ENCODE measurements around the gene HNRNPL.
"Not testable (repeated sequence)": the region's sequence is repeated elsewhere in the genome, so short reads cannot be mapped to it uniquely, and the experiment has no call there.

HNRNPL gene

GRCh38 chr19:38869836-38870607, 20.2 kb upstream of the HNRNPL start:
- peak; percentile 49 for DNase-seq (ENCODE audit: low spot score)

- no peak for DNase-seq (ENCODE audit: low spot score)
Observed at GRCh38 chr19:38869160-38869835, 19.5 kb upstream of the HNRNPL start.

GRCh38 chr19:38868551-38868950, 18.8 kb upstream of the HNRNPL start:
- no peak for DNase-seq (ENCODE audit: low spot score)

- DNase-seq (ENCODE audit: low spot score): no peak
Observed at GRCh38 chr19:38867171-38867780, 17.5 kb upstream of the HNRNPL start.

GRCh38 chr19:38862321-38863059, 12.7 kb upstream of the HNRNPL start:
- DNase-seq (ENCODE audit: low spot score): peak; percentile 33

GRCh38 chr19:38861368-38861767, 11.6 kb upstream of the HNRNPL start:
- DNase-seq (ENCODE audit: low spot score): no peak

GRCh38 chr19:38859631-38860204, 9.9 kb upstream of the HNRNPL start:
- DNase-seq (ENCODE audit: low spot score): not testable (repeated sequence)

GRCh38 chr19:38856813-38857212, 7.0 kb upstream of the HNRNPL start:
- DNase-seq (ENCODE audit: low spot score): no peak

GRCh38 chr19:38855751-38856150, 6.0 kb upstream of the HNRNPL start:
- not testable (repeated sequence) for DNase-seq (ENCODE audit: low spot score)

- not testable (repeated sequence) for DNase-seq (ENCODE audit: low spot score)
Observed at GRCh38 chr19:38854961-38855360, 5.2 kb upstream of the HNRNPL start.

- no peak for DNase-seq (ENCODE audit: low spot score)
Observed at GRCh38 chr19:38853214-38853613, 3.4 kb upstream of the HNRNPL start.

- peak; percentile 86 for DNase-seq (ENCODE audit: low spot score)
Observed at GRCh38 chr19:38852231-38853044, 2.7 kb upstream of the HNRNPL start.

- peak; percentile 85 for DNase-seq (ENCODE audit: low spot score)
Observed at GRCh38 chr19:38851622-38852230, 1.9 kb upstream of the HNRNPL start.

- DNase-seq (ENCODE audit: low spot score): no peak
Observed at GRCh38 chr19:38850976-38851621, 1.3 kb upstream of the HNRNPL start.

- no peak for DNase-seq (ENCODE audit: low spot score)
Observed at GRCh38 chr19:38850436-38850975, 720 bp upstream of the HNRNPL start.

GRCh38 chr19:38849147-38849859, 483 bp downstream of the HNRNPL start:
- DNase-seq (ENCODE audit: low spot score): peak; percentile 96

- no peak for DNase-seq (ENCODE audit: low spot score)
Observed at GRCh38 chr19:38848299-38849146, 1.3 kb downstream of the HNRNPL start.

- no peak for DNase-seq (ENCODE audit: low spot score)
Observed at GRCh38 chr19:38846097-38846496, 3.7 kb downstream of the HNRNPL start.
